ENCODE results near the gene ZNF486. TPM values are rescaled to one million over a fixed set of nuclear protein-coding genes. Genes with fewer than 3 reads are reported as not detected.

ZNF486 gene
- total and polyA plus RNA-seq, 2 donors (not counting 1 experiment from before 2014, with no cell fraction given): 5.3 to 16.6 TPM

- H3K4me3 ChIP-seq (ENCODE audit: control extremely low read depth in 1 of 5, extremely low read depth in 1 of 5, insufficient read depth in 1 of 5, low read depth in 2 of 5, low read length in 4 of 5): no peak overlapping the region
- H3K9me3 ChIP-seq (ENCODE audit: control extremely low read depth in 1 of 3, control insufficient read depth in 2 of 3, insufficient read depth in 1 of 3, low read length in 2 of 3): peaks cover 0 to 18% (median 0%) of the 10 kb centered on the region in 3 donors
- no peak overlapping the region for H3K27ac ChIP-seq (ENCODE audit: low read length in 2 of 2)
- DNase-seq: no peak
- no peaks in the 10 kb centered on the region for H3K27me3 Mint-ChIP-seq
- intact Hi-C loops (cut with micrococcal nuclease): no loop called here
- no peaks in the 10 kb centered on the region for H3K9me3 Mint-ChIP-seq (ENCODE audit: insufficient read depth)
- CTCF ChIA-PET: no interaction called here
- H4K20me1 ChIP-seq (ENCODE audit: control insufficient read depth, insufficient read depth, low read length, poor library complexity, severe bottlenecking): no peaks in the 10 kb centered on the region
- H3K79me2 ChIP-seq (ENCODE audit: control insufficient read depth, insufficient read depth, low read length): peaks cover 7% of the 10 kb centered on the region
- no peak overlapping the region for H3K9ac ChIP-seq (ENCODE audit: low read length)
- no peaks in the 10 kb centered on the region for H3K27me3 ChIP-seq (replicated peaks in 1 of 4; ENCODE audit: control extremely low read depth in 1 of 4, control insufficient read depth in 3 of 4, insufficient read depth in 4 of 4, low read length in 3 of 4)
- no peak for ATAC-seq (ENCODE audit: low read depth)
- POLR2A ChIA-PET: no interaction called here
- H3K36me3 ChIP-seq (replicated peaks in 1 of 2; ENCODE audit: control extremely low read depth in 1 of 2, control insufficient read depth in 1 of 2, extremely low read depth in 1 of 2, insufficient read depth in 2 of 2, low read length in 1 of 2): peaks cover 0 to 7% of the 10 kb centered on the region in 2 experiments
- no peaks in the 10 kb centered on the region for H3K4me1 ChIP-seq (ENCODE audit: control insufficient read depth in 2 of 2, insufficient read depth in 2 of 2, low read length in 2 of 2)
- no peak overlapping the region for H3K4me2 ChIP-seq (replicated peaks; ENCODE audit: low read depth, low read length, poor library complexity, severe bottlenecking)
- H3K27ac Mint-ChIP-seq: no peak overlapping the region
- peaks cover 12% of the 10 kb centered on the region for H3K4me1 Mint-ChIP-seq
- H3K4me3 Mint-ChIP-seq: no peak overlapping the region
- no peak overlapping the region for H2AFZ ChIP-seq (ENCODE audit: insufficient read depth, low read depth, low read length, poor library complexity, severe bottlenecking)
- TF ChIP-seq CTCF (IDR thresholded peaks at IDR 0.05): no peak
- TF ChIP-seq EZH2 (IDR thresholded peaks at IDR 0.05; ENCODE audit: borderline replicate concordance, insufficient read depth, low read depth, low read length, poor library complexity, severe bottlenecking): no peak
Observed at GRCh38 chr19:20182222-20182785, 15.3 kb downstream of the ZNF486 start.

- Histone ChIP-seq H3K27ac (ENCODE audit: low read length in 2 of 2) (no peak overlapping the region), H3K79me2 (ENCODE audit: control insufficient read depth, insufficient read depth, low read length) (peaks cover 7% of the 10 kb centered on the region), H3K9me3 (ENCODE audit: control extremely low read depth in 1 of 3, control insufficient read depth in 2 of 3, insufficient read depth in 1 of 3, low read length in 2 of 3) (peaks cover 6 to 13% (median 7%) of the 10 kb centered on the region in 3 donors), H3K4me1 (ENCODE audit: control insufficient read depth in 2 of 2, insufficient read depth in 2 of 2, low read length in 2 of 2) (no peaks in the 10 kb centered on the region), H2AFZ (ENCODE audit: insufficient read depth, low read depth, low read length, poor library complexity, severe bottlenecking) (no peak overlapping the region), H3K9ac (ENCODE audit: low read length) (no peak overlapping the region), H4K20me1 (ENCODE audit: control insufficient read depth, insufficient read depth, low read length, poor library complexity, severe bottlenecking) (no peaks in the 10 kb centered on the region), H3K4me2 (replicated peaks; ENCODE audit: low read depth, low read length, poor library complexity, severe bottlenecking) (no peak overlapping the region), H3K36me3 (replicated peaks in 1 of 2; ENCODE audit: control extremely low read depth in 1 of 2, control insufficient read depth in 1 of 2, extremely low read depth in 1 of 2, insufficient read depth in 2 of 2, low read length in 1 of 2) (peaks cover 12 to 36% of the 10 kb centered on the region in 2 experiments), H3K27me3 (replicated peaks in 1 of 4; ENCODE audit: control extremely low read depth in 1 of 4, control insufficient read depth in 3 of 4, insufficient read depth in 4 of 4, low read length in 3 of 4) (no peaks in the 10 kb centered on the region), H3K4me3 (ENCODE audit: control extremely low read depth in 1 of 5, extremely low read depth in 1 of 5, insufficient read depth in 1 of 5, low read depth in 2 of 5, low read length in 4 of 5) (no peak overlapping the region)
- intact Hi-C loops (cut with micrococcal nuclease): no loop called here
- TF ChIP-seq EZH2 (IDR thresholded peaks at IDR 0.05; ENCODE audit: borderline replicate concordance, insufficient read depth, low read depth, low read length, poor library complexity, severe bottlenecking) (no peak), CTCF (IDR thresholded peaks at IDR 0.05) (no peak)
- no peak for DNase-seq
- POLR2A ChIA-PET: interaction anchor here (0.6 kb wide), 1 partner anchor 316 kb away, joined by 4 read pairs; no protein-coding TSS in a partner anchor
- Mint-ChIP-seq H3K4me3 (no peak overlapping the region), H3K27me3 (no peaks in the 10 kb centered on the region), H3K9me3 (ENCODE audit: insufficient read depth) (no peaks in the 10 kb centered on the region), H3K4me1 (peaks cover 7% of the 10 kb centered on the region), H3K27ac (no peak overlapping the region)
- CTCF ChIA-PET: no interaction called here
- 100% methylated on average over 4 of the region's 4 CpGs for WGBS (ENCODE audit: insufficient coverage)
- no peak for ATAC-seq (ENCODE audit: low read depth)
Observed at GRCh38 chr19:20186174-20186573, 19.2 kb downstream of the ZNF486 start.

Measured in B cell (primary cell).